ENCODE data around the gene CASZ1.

Gene CASZ1

DNA sequence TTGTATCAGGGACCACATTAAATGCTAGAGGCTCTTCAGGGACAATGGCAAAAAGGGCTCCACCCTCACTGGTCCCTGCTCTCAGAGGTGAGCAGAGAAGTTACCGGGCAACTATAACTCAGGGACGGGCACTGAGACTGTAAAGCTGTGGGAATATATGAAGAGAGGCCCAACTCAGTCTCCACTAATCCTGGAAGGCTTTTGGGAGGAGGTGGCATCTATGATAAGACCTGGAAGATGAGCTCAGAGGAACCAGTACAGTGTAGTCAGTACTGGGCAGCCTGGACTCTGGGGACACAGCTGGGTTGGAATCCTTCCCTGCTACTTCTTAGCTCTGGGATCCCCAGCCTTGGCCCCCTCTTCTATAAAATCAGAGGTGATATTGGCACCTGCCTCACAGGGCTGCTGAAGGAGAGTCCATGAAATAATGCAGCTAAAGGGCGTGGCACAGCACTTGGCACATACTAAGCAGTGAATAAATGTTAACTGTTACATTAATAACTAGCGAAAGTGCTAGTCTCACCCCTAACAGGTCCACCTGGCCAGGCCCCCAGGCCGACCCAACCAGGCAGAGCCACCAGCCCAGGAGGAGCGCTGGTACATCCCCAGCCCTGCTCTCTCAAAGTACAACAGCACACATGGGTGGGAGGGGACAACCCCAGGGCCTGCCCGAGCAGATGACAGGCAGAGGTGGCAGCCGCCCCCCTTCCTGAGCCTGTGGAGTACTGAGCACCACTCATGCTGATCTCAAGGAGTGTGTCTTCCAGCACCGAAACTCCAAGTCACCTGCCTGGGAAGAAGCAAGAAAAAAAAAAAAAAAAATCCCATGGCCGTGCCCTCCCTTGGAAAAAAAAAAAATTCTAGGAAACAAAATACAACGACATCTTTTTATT is 62.7 kb downstream of the CASZ1 start:
- no peak for DNase-seq (ENCODE audit: extremely low read depth in 1 of 2, low read depth in 1 of 2)

GRCh38 chr1:10730985-10731384 is 65.5 kb downstream of the CASZ1 start:
- DNase-seq (ENCODE audit: extremely low read depth in 1 of 2, low read depth in 1 of 2), result no peak

GRCh38 chr1:10728595-10729410 is 67.6 kb downstream of the CASZ1 start:
- DNase-seq (ENCODE audit: extremely low read depth in 1 of 2, low read depth in 1 of 2), result no peak

GRCh38 chr1:10727751-10728232 is 68.7 kb downstream of the CASZ1 start:
- DNase-seq (ENCODE audit: extremely low read depth in 1 of 2, low read depth in 1 of 2), result no peak

GRCh38 chr1:10726355-10726754 is 70.1 kb downstream of the CASZ1 start:
- no peak for DNase-seq (ENCODE audit: extremely low read depth in 1 of 2, low read depth in 1 of 2)

GRCh38 chr1:10724948-10725847 is 71.2 kb downstream of the CASZ1 start:
- DNase-seq (ENCODE audit: extremely low read depth in 1 of 2, low read depth in 1 of 2), result no peak

DNA sequence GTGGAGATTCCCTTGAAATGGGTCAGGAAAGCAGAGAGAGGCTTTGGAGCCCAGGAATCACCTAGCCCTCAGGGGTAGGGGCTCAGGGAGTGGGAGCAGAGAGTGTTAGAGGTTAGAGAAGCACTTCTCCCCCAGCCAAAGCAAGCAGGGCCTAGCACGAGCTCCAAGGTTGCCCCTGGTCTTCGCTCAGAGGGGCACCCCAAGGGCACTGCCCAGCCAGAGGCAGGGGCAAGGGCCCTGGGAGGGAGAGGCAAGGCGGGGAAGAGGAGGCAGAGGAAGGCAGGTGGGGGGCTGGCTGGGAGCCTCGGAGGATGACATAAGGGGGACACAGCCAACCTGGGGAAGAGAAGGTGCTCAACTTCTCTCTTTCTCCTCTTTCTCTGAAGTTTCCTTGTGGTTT is 71.9 kb downstream of the CASZ1 start:
- no peak for DNase-seq (ENCODE audit: extremely low read depth in 1 of 2, low read depth in 1 of 2)

DNA sequence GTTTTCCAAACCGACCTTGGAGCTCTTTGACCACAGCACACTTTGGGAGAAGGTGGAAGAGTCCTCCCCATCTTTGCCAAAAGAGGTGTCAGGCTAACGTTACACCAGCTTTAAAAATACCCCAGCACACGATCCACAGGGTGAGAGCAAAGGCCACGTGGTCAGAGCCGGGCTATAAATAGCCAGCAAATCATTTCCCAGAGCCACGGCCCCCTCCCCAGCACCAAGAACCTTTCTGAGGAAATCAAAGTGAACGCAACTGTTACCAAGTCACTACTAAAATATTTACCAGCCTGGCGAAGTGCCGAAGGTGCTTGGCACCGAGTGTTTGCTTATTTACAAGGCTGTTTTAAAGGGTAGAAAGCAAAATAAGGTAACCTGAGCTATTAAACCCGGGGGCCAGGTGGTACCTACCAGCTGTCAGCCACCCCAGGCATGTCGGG is 72.4 kb downstream of the CASZ1 start:
- DNase-seq (ENCODE audit: extremely low read depth in 1 of 2, low read depth in 1 of 2), result no peak

- no peak for DNase-seq (ENCODE audit: extremely low read depth in 1 of 2, low read depth in 1 of 2)
Observed at GRCh38 chr1:10723317-10723716, 73.1 kb downstream of the CASZ1 start.

GRCh38 chr1:10722803-10723202 is 73.6 kb downstream of the CASZ1 start:
- no peak for DNase-seq (ENCODE audit: extremely low read depth in 1 of 2, low read depth in 1 of 2)

- no peak for DNase-seq (ENCODE audit: extremely low read depth in 1 of 2, low read depth in 1 of 2)
Observed at GRCh38 chr1:10721381-10722321, 74.8 kb downstream of the CASZ1 start.

DNA sequence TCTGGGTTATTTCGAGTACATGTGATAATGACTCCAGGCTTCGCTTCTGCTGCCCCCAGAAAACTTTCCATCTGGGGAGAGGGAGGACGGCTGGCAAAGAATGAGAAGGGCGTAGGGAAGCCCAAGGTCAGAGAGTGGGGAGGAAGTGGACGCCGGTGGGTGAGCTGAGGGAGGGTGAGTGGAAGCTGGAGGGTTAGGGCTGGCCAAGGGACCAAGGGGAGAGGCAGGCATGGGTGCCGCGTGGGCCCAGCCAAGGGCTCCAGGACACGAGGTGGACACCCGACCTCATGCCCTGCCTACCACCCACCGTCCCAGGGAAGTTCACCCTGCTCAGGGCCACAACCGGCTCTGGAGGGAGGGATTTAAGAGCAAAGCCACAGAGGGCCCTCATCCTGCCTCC is 75.8 kb downstream of the CASZ1 start:
- no peak for DNase-seq (ENCODE audit: extremely low read depth in 1 of 2, low read depth in 1 of 2)

- DNase-seq (ENCODE audit: extremely low read depth in 1 of 2, low read depth in 1 of 2), result no peak
Observed at GRCh38 chr1:10718083-10718415, 78.4 kb downstream of the CASZ1 start.

- DNase-seq (ENCODE audit: extremely low read depth in 1 of 2, low read depth in 1 of 2), result no peak
Observed at GRCh38 chr1:10717296-10718082, 79.0 kb downstream of the CASZ1 start.

DNA sequence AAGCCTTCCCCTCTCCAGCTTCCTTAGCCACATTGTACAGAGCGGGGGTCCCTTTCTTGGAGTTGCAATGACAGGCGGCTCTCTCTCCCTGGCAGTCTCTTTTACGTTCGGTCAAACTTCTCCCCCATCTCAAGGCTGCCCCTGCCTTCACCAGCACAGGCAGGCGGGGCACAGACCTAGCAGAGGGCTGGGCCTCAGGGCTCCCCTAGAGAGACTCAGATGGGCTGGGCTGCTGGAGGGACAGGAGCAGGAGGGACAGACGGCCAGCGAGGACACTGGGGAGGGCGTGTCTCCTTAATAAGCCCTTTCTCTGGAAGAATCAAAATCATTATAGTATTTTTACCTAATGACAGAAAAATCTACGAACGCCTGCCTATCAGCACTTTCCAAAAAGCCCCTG is 79.6 kb downstream of the CASZ1 start:
- no peak for DNase-seq (ENCODE audit: extremely low read depth in 1 of 2, low read depth in 1 of 2)

DNA sequence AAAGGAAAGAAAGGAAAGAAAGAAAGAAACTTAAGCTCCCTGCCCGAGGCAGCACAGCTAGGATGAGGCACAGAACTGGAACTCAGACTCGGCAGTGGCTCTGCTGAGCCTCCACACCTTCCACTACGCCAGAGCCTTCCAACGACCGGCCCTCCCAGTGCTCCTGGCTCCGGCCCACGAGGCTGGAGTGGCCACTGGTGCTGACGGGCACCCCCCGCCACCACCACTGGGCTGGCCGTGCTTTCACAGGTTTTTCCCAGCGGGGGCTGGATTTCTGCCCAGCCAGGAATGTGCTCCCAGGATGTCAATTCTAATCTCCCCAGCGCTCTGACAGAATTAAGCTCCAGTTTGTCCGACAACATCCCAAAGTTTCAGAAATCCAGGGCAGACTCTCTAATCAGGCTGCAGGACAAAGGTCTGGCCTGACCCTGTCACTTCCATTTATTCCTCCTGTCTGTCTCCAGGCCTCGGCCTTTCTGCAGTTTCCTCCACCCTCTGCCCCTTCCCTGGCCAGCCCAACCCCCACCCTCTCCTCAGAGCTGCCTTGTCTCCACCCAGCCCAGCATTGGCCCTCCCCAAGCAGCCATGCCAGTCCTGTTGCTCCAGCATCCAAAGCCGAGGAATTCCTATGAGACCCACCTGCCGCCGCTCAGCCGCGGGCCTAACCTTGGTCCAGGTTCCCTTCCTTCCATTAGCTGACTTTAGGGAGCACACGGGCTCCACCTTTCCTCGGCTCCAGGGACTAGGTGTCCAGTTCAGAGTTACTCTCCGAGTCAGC is 81.9 kb downstream of the CASZ1 start:
- DNase-seq (ENCODE audit: extremely low read depth in 1 of 2, low read depth in 1 of 2), result no peak

- no peak for DNase-seq (ENCODE audit: extremely low read depth in 1 of 2, low read depth in 1 of 2)
Observed at GRCh38 chr1:10713614-10714013, 82.8 kb downstream of the CASZ1 start.

Measured in activated CD8-positive, alpha-beta memory T cell treated with anti-CD3 and anti-CD28 coated beads for 1 hour (primary cell).